ENCODE results near the gene SSR3. TPM values are rescaled to one million over a fixed set of nuclear protein-coding genes. Genes with fewer than 3 reads are reported as not detected.

The SSR3 gene
- total RNA-seq, 4 donors from 2014 or later: 134 to 223 (median 176) TPM

DNA sequence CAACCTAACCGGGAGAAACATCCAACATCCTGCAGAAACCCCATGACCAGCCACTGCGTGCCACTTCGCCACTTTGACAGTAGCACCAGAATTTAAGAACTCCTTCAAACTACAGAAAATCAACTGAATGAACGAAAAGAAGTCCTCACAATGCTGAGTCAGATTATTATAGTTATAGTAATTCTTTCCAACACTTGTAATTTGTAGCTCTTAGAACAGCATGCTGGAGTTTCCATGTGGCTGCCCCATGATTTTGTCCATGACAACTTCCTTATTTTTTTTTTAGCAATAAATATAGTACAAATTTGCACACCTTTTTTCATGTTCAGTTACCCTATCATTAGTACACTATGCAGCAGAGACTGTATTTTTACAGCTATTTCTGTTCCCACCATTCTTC, 26.1 kb upstream of the SSR3 start:
- DNase-seq: no peak
- no peaks in the 10 kb centered on the region for H3K9me3 ChIP-seq
- no peaks in the 10 kb centered on the region for H3K36me3 ChIP-seq
- TF ChIP-seq, protein P1, sequence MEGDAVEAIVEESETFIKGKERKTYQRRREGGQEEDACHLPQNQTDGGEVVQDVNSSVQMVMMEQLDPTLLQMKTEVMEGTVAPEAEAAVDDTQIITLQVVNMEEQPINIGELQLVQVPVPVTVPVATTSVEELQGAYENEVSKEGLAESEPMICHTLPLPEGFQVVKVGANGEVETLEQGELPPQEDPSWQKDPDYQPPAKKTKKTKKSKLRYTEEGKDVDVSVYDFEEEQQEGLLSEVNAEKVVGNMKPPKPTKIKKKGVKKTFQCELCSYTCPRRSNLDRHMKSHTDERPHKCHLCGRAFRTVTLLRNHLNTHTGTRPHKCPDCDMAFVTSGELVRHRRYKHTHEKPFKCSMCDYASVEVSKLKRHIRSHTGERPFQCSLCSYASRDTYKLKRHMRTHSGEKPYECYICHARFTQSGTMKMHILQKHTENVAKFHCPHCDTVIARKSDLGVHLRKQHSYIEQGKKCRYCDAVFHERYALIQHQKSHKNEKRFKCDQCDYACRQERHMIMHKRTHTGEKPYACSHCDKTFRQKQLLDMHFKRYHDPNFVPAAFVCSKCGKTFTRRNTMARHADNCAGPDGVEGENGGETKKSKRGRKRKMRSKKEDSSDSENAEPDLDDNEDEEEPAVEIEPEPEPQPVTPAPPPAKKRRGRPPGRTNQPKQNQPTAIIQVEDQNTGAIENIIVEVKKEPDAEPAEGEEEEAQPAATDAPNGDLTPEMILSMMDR (IDR thresholded peaks at IDR 0.05): no peak
- TF ChIP-seq POLR2A (IDR thresholded peaks at IDR 0.05): no peak
- no peaks in the 10 kb centered on the region for H3K4me1 ChIP-seq
- no peak overlapping the region for H3K27ac ChIP-seq
- WGBS, 2 donors: 95 to 96% methylated on average over 4 of the region's 4 CpGs
- intact Hi-C loops (cut with DNase I): no loop called here
- no peaks in the 10 kb centered on the region for H3K27me3 ChIP-seq
- H3K4me3 ChIP-seq (replicated peaks in 1 of 3): no peak overlapping the region

DNA sequence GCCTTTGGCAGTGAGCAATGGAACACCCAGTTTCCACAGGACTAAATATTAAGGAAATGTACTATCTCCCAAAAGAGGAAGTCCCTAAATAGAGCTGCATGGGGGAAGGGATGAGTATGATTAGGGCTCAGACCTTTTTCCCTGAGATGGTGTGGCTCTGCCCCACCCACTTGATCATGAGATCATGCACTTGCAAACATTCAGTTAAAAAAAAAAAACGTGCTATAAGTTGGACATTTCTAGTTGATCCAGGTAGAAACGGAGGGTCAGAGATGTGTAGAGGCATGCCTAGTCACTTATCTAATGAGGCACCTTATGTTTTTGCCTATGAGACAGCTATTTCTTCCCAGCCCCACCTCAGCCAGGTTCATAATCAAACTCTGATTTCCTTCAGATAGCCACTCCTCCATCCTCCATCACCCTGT, 24.5 kb upstream of the SSR3 start:
- H3K27me3 ChIP-seq: no peaks in the 10 kb centered on the region
- no peaks in the 10 kb centered on the region for H3K36me3 ChIP-seq
- WGBS, 2 donors: 64 to 77% methylated on average over 2 of the region's 2 CpGs
- no peak for DNase-seq
- intact Hi-C loops (cut with DNase I): no loop called here
- H3K27ac ChIP-seq: no peak overlapping the region
- no peak for TF ChIP-seq POLR2A (IDR thresholded peaks at IDR 0.05)
- TF ChIP-seq, protein P1 (IDR thresholded peaks at IDR 0.05): no peak
- H3K9me3 ChIP-seq: no peaks in the 10 kb centered on the region
- no peaks in the 10 kb centered on the region for H3K4me1 ChIP-seq
- no peak overlapping the region for H3K4me3 ChIP-seq (replicated peaks in 1 of 3)

DNA sequence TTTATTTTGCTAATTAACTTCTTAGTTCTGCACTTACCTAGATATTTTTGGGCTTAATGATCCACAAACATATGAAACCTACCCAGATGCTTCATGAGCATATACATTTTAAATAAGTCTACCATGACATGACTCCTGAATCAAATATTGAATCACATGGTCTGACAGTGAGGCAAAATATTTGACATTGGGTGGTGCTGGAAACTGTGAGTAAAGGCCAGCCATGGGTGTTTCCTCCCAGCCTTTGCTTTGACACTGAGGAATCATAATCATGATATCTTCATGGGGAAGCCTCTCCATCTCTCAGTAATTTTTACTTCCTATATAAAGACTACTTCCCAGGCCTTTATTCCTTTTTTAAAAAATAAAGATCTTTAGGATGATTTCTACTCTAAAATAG, 22.8 kb upstream of the SSR3 start:
- H3K27me3 ChIP-seq: no peaks in the 10 kb centered on the region
- no peak for TF ChIP-seq POLR2A (IDR thresholded peaks at IDR 0.05)
- H3K27ac ChIP-seq: no peak overlapping the region
- intact Hi-C loops (cut with DNase I): no loop called here
- H3K36me3 ChIP-seq: no peaks in the 10 kb centered on the region
- H3K9me3 ChIP-seq: no peaks in the 10 kb centered on the region
- no peaks in the 10 kb centered on the region for H3K4me1 ChIP-seq
- H3K4me3 ChIP-seq (replicated peaks in 1 of 3): no peak overlapping the region
- DNase-seq: no peak

- no peak overlapping the region for H3K27ac ChIP-seq
- no peaks in the 10 kb centered on the region for H3K4me1 ChIP-seq
- no peak for DNase-seq
- no peaks in the 10 kb centered on the region for H3K36me3 ChIP-seq
- TF ChIP-seq, protein P1 (IDR thresholded peaks at IDR 0.05): no peak
- TF ChIP-seq POLR2A (IDR thresholded peaks at IDR 0.05): no peak
- H3K27me3 ChIP-seq: no peaks in the 10 kb centered on the region
- WGBS, 2 donors: 75 to 79% methylated on average over 2 of the region's 2 CpGs
- no peaks in the 10 kb centered on the region for H3K9me3 ChIP-seq
- H3K4me3 ChIP-seq (replicated peaks in 1 of 3): no peak overlapping the region
- intact Hi-C loops (cut with DNase I): no loop called here
Observed at GRCh38 chr3:156576651-156577348, 21.9 kb upstream of the SSR3 start.

DNA sequence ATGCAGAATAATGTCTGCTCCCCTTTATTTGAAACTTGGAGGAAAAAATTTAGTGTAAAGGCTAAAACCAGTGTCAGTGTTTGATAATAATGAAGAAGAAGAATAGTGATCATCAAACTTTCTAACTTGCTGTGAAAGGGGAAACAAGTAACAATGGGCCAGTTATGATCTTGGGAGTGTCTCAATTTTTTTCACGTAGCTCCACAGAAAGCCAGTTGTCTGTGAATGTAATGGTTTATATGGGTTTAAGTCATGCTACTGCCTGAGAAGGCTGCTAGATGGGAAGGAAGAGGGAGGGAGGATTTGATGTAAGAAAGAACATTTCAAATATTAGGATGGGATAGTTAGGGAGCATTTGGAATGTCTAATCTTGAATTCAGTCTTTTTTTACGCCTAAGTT, 21.1 kb upstream of the SSR3 start:
- no peak overlapping the region for H3K4me3 ChIP-seq (replicated peaks in 1 of 3)
- no peak for DNase-seq
- no peaks in the 10 kb centered on the region for H3K27me3 ChIP-seq
- H3K4me1 ChIP-seq: no peaks in the 10 kb centered on the region
- intact Hi-C loops (cut with DNase I): no loop called here
- no peaks in the 10 kb centered on the region for H3K9me3 ChIP-seq
- TF ChIP-seq, protein P1 (IDR thresholded peaks at IDR 0.05): no peak
- no peak for TF ChIP-seq POLR2A (IDR thresholded peaks at IDR 0.05)
- WGBS, 2 donors: 84 to 92% methylated on average over 2 of the region's 2 CpGs
- H3K36me3 ChIP-seq: no peaks in the 10 kb centered on the region
- H3K27ac ChIP-seq: no peak overlapping the region

Measured in thyroid gland (tissue), 4 donors.